Peyer's patch (tissue), 4 donors: ENCODE measurements around the gene HPS1. TPM values are rescaled to one million over a fixed set of nuclear protein-coding genes. Genes with fewer than 3 reads are reported as not detected.

Experiments used
- DNase-seq, 3 donors: peaks; one replicate each; pipeline ENCODE4 v3.0.0-alpha.2; 2017 to 2019
- H3K27ac ChIP-seq, 4 donors: fragments of 200-600 bp; sonication (generic); one replicate each; pipeline ENCODE4 v1.5.1; 2016 to 2019
- H3K27me3 ChIP-seq, 2 donors: fragments of 200-600 bp; sonication (generic); one replicate each; pipeline ENCODE4 v1.5.1; 2019
- H3K36me3 ChIP-seq, 3 donors: fragments of 200-600 bp; sonication (generic); one replicate each; pipeline ENCODE4 v1.5.1; 2016 to 2019
- H3K4me1 ChIP-seq, 4 donors: fragments of 200-600 bp; sonication (generic); one replicate each; pipeline ENCODE4 v1.5.1; 2016 to 2019
- H3K4me3 ChIP-seq, 4 donors: fragments of 200-600 bp; sonication (generic); 1 replicate in 3 of 4; 2 replicates in 1 of 4; pipeline ENCODE4 v1.5.1; 2016 to 2019; ENCODE audit warnings: mild to moderate bottlenecking in 1 of 4
- H3K9me3 ChIP-seq, 4 donors: fragments of 200-600 bp; sonication (generic); one replicate each; pipeline ENCODE4 v1.5.1; 2016 to 2019; ENCODE audit warnings: mild to moderate bottlenecking in 1 of 4
- CTCF ChIP-seq, 6 experiments: fragments of 450-650 bp in 4 of 6; fragments of 200-600 bp in 2 of 6; sonication (generic) in 1 of 6; IDR thresholded peaks; one replicate each; pipeline ENCODE4 v1.5.1; 2017 to 2019; ENCODE audit warnings: antibody characterized with exemption in 6 of 6, mild to moderate bottlenecking in 3 of 6, moderate library complexity in 1 of 6
- POLR2A ChIP-seq, 2 donors: fragments of 450-650 bp; IDR thresholded peaks; one replicate each; pipeline ENCODE4 v1.5.1; 2017; ENCODE audit warnings: antibody characterized with exemption in 2 of 2, mild to moderate bottlenecking in 2 of 2, moderate library complexity in 2 of 2
- total RNA-seq, 4 donors: library from RNA; depleted of rRNA; stranded (reverse); fragments of >200 nt; gene quantifications; one replicate each; pipeline ENCODE4 v1.1.0, GENCODE V29; 2016

The HPS1 gene
- total RNA-seq, 4 donors from 2014 or later = 109 to 221 (median 136) TPM

GRCh38 chr10:98478430-98479222 is 31.9 kb upstream of the HPS1 start:
- no peak for DNase-seq
- no peak for TF ChIP-seq CTCF (IDR thresholded peaks at IDR 0.05)
- TF ChIP-seq POLR2A (IDR thresholded peaks at IDR 0.05) = no peak
- no peaks in the 10 kb centered on the region for H3K9me3 ChIP-seq
- no peak overlapping the region for H3K4me3 ChIP-seq
- no peaks in the 10 kb centered on the region for H3K36me3 ChIP-seq
- H3K27me3 ChIP-seq = no peaks in the 10 kb centered on the region
- no peaks in the 10 kb centered on the region for H3K4me1 ChIP-seq
- no peak overlapping the region for H3K27ac ChIP-seq

DNA sequence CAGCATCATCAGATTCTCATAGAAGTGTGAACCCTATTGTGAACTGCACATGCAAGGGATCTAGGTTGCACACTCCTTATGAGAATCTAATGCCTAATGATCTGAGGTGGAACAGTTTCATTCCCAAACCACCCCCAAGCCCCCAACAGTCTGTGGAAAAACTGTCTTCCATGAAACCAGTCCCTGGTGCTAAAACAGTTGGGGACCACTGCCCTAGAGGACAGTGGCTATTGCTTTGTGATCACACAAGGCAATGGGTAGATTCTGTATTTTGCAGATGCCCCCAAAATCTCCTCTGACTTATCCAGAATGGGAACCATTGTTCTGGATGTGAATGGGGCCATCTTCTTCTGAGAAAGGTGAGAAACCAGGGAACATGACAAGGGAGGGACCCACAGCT is 31.1 kb upstream of the HPS1 start:
- H3K36me3 ChIP-seq = no peaks in the 10 kb centered on the region
- no peaks in the 10 kb centered on the region for H3K9me3 ChIP-seq
- no peak for DNase-seq
- no peak overlapping the region for H3K4me3 ChIP-seq
- TF ChIP-seq POLR2A (IDR thresholded peaks at IDR 0.05) (no peak), CTCF (IDR thresholded peaks at IDR 0.05) (no peak)
- no peak overlapping the region for H3K27ac ChIP-seq
- no peaks in the 10 kb centered on the region for H3K4me1 ChIP-seq
- no peaks in the 10 kb centered on the region for H3K27me3 ChIP-seq

- DNase-seq = no peak
- H3K4me3 ChIP-seq = no peak overlapping the region
- no peaks in the 10 kb centered on the region for H3K27me3 ChIP-seq
- TF ChIP-seq CTCF (IDR thresholded peaks at IDR 0.05) = no peak
- TF ChIP-seq POLR2A (IDR thresholded peaks at IDR 0.05) = no peak
- H3K9me3 ChIP-seq = no peaks in the 10 kb centered on the region
- no peaks in the 10 kb centered on the region for H3K4me1 ChIP-seq
- H3K36me3 ChIP-seq = no peaks in the 10 kb centered on the region
- H3K27ac ChIP-seq = no peak overlapping the region
Observed at GRCh38 chr10:98474628-98475027, 27.9 kb upstream of the HPS1 start.

DNA sequence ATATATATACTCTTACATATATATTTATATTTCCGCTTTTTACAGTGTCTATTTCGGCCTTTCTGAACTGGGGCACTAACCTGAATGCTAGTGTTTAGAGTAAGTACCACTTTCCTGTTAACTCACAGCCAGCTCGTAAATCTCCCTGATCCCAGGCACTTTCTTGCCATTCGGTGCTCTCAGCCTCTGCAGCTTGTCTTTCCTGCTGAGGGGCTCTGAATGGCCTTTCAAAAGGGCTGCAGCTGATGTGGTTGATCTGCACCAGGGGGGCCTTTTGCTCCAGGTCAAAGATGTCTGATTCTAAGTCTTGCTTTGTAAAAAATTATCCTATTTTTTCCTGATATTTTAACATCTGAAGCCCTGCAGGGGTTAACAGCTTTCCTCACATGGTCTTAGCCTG is 25.5 kb upstream of the HPS1 start:
- no peaks in the 10 kb centered on the region for H3K9me3 ChIP-seq
- H3K27me3 ChIP-seq = no peaks in the 10 kb centered on the region
- H3K4me1 ChIP-seq = no peaks in the 10 kb centered on the region
- H3K36me3 ChIP-seq = no peaks in the 10 kb centered on the region
- no peak for TF ChIP-seq POLR2A (IDR thresholded peaks at IDR 0.05)
- TF ChIP-seq CTCF (IDR thresholded peaks at IDR 0.05) = no peak
- H3K4me3 ChIP-seq = no peak overlapping the region
- H3K27ac ChIP-seq = no peak overlapping the region
- DNase-seq = no peak

DNA sequence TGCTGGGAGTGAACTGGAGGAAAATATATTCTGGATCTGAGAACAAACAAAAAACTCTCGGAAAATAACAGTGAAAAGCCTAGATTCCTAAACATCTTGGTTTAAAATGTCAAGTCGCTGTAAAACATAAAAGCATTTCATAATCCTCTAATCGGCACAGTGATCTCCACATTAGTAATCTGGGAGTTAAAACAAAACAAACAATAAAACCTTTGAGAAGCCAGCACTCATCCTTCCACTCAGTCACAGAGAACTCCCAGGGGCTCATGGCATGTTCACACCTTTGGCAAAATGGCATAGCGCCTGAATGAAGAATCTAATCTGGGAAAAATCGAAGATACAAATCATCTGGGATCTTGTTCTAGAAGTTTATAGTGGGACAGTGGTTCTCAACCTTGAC is 24.1 kb upstream of the HPS1 start:
- H3K4me3 ChIP-seq = no peak overlapping the region
- no peaks in the 10 kb centered on the region for H3K36me3 ChIP-seq
- no peaks in the 10 kb centered on the region for H3K4me1 ChIP-seq
- H3K27ac ChIP-seq = no peak overlapping the region
- H3K9me3 ChIP-seq = no peaks in the 10 kb centered on the region
- TF ChIP-seq CTCF (IDR thresholded peaks at IDR 0.05) (no peak), POLR2A (IDR thresholded peaks at IDR 0.05) (no peak)
- H3K27me3 ChIP-seq = no peaks in the 10 kb centered on the region
- DNase-seq = no peak
